Measurements from ENCODE around the gene TP53BP1.

The TP53BP1 gene

GRCh38 chr15:43519196-43519595 is 26.2 kb upstream of the TP53BP1 start:
- TF ChIP-seq CTCF (IDR thresholded peaks at IDR 0.05; ENCODE audit: borderline replicate concordance, control extremely low read depth, extremely low read depth, insufficient read depth, missing control alignments), result no peak
- in situ Hi-C loops (cut with MboI; ENCODE audit: low sequenced_read_pairs, unreplicated experiment), result no loop called here
- DNase-seq (ENCODE audit: low spot score), result peak; percentile 23

GRCh38 chr15:43518197-43518761 is 25.3 kb upstream of the TP53BP1 start:
- in situ Hi-C loops (cut with MboI; ENCODE audit: low sequenced_read_pairs, unreplicated experiment), result no loop called here
- peak; percentile 45 for DNase-seq (ENCODE audit: low spot score)

GRCh38 chr15:43517354-43518196 is 24.6 kb upstream of the TP53BP1 start, which contains the start of gene MAP1A:
MAP1A (plus strand) TSS chr15:43517608; CDS start chr15:43521474, 3,866 bp downstream.
- no peak for TF ChIP-seq CTCF (IDR thresholded peaks at IDR 0.05; ENCODE audit: borderline replicate concordance, control extremely low read depth, extremely low read depth, insufficient read depth, missing control alignments)
- in situ Hi-C loops (cut with MboI; ENCODE audit: low sequenced_read_pairs, unreplicated experiment), result no loop called here
- peak; percentile 28 for DNase-seq (ENCODE audit: low spot score)

More at GRCh38 chr15:43518197-43518761, 25.3 kb upstream of the TP53BP1 start:
- TF ChIP-seq CTCF (IDR thresholded peaks at IDR 0.05; ENCODE audit: borderline replicate concordance, control extremely low read depth, extremely low read depth, insufficient read depth, missing control alignments), result no peak

- DNase-seq (ENCODE audit: low spot score), result peak; percentile 12
- in situ Hi-C loops (cut with MboI; ENCODE audit: low sequenced_read_pairs, unreplicated experiment), result no loop called here
- no peak for TF ChIP-seq CTCF (IDR thresholded peaks at IDR 0.05; ENCODE audit: borderline replicate concordance, control extremely low read depth, extremely low read depth, insufficient read depth, missing control alignments)
Measured at GRCh38 chr15:43516801-43517353, 23.9 kb upstream of the TP53BP1 start.

GRCh38 chr15:43516185-43516584 is 23.2 kb upstream of the TP53BP1 start:
- DNase-seq (ENCODE audit: low spot score), result no peak
- in situ Hi-C loops (cut with MboI; ENCODE audit: low sequenced_read_pairs, unreplicated experiment), result no loop called here

More at GRCh38 chr15:43516185-43516584, 23.2 kb upstream of the TP53BP1 start:
- no peak for TF ChIP-seq CTCF (IDR thresholded peaks at IDR 0.05; ENCODE audit: borderline replicate concordance, control extremely low read depth, extremely low read depth, insufficient read depth, missing control alignments)
